Measurements from ENCODE around the gene RAB19.

DNA sequence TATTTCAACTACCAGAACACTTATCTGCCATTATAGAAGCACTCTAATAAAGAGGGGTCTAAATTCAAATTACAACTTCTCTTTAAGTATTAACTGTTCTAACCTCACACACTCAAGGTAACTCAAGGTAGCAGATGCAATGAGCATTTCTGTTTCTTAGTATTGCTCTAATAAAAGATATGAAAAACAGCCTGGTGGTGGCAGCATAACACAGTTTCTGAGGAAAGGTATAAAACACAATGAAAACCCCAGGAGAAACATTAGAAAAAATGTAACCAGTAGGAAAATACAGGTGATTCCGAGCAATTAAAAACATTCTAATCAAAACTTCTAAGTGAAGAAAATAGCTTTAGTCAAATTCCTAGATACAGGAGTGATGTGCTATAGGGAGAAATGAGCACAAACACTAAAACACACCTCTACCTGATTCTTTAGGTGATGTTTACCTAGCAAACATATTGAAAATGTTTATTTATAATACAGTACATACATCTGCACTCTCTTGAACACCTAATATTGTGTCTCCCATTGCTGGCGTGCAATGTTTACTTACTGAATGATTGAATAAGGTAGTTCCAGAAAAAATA, 72.0 kb downstream of the RAB19 start:
- TF ChIP-seq, protein P1, sequence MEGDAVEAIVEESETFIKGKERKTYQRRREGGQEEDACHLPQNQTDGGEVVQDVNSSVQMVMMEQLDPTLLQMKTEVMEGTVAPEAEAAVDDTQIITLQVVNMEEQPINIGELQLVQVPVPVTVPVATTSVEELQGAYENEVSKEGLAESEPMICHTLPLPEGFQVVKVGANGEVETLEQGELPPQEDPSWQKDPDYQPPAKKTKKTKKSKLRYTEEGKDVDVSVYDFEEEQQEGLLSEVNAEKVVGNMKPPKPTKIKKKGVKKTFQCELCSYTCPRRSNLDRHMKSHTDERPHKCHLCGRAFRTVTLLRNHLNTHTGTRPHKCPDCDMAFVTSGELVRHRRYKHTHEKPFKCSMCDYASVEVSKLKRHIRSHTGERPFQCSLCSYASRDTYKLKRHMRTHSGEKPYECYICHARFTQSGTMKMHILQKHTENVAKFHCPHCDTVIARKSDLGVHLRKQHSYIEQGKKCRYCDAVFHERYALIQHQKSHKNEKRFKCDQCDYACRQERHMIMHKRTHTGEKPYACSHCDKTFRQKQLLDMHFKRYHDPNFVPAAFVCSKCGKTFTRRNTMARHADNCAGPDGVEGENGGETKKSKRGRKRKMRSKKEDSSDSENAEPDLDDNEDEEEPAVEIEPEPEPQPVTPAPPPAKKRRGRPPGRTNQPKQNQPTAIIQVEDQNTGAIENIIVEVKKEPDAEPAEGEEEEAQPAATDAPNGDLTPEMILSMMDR (IDR thresholded peaks at IDR 0.05; ENCODE audit: borderline replicate concordance, extremely low read depth, low read length, poor library complexity, severe bottlenecking) = peak; percentile 75
- TF ChIP-seq EZH2 (IDR thresholded peaks at IDR 0.05; ENCODE audit: borderline replicate concordance, low read depth, low read length, severe bottlenecking) = no peak
